Measurements from ENCODE around the gene CYTL1. TPM values are rescaled to one million over a fixed set of nuclear protein-coding genes. Genes with fewer than 3 reads are reported as not detected.

Gene CYTL1
- total and polyA plus RNA-seq, 2 of the 13 experiments (the other 11 are each of a cell fraction or from before 2014, with no cell fraction given), result not detected

DNA sequence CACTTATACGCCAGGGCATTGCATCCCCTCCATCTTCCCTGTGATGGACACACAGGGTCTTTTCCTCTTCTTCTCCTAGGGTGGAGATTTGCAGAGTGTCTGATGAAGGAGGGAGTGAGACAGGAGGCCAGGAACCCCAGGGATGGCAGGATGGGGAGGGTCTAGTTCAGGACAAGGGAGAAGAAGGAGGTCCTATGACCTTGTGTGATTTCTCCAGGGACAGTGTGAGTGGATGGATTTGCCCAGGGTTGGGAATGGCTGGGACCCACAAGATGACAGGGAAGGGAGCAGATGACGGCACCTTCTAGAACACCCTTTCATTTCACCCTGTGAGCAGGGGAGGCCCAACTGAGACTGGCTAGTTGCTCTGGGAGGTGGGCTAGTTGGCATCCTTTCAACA, 34.2 kb downstream of the CYTL1 start (continued):
- TF ChIP-seq, protein P1, sequence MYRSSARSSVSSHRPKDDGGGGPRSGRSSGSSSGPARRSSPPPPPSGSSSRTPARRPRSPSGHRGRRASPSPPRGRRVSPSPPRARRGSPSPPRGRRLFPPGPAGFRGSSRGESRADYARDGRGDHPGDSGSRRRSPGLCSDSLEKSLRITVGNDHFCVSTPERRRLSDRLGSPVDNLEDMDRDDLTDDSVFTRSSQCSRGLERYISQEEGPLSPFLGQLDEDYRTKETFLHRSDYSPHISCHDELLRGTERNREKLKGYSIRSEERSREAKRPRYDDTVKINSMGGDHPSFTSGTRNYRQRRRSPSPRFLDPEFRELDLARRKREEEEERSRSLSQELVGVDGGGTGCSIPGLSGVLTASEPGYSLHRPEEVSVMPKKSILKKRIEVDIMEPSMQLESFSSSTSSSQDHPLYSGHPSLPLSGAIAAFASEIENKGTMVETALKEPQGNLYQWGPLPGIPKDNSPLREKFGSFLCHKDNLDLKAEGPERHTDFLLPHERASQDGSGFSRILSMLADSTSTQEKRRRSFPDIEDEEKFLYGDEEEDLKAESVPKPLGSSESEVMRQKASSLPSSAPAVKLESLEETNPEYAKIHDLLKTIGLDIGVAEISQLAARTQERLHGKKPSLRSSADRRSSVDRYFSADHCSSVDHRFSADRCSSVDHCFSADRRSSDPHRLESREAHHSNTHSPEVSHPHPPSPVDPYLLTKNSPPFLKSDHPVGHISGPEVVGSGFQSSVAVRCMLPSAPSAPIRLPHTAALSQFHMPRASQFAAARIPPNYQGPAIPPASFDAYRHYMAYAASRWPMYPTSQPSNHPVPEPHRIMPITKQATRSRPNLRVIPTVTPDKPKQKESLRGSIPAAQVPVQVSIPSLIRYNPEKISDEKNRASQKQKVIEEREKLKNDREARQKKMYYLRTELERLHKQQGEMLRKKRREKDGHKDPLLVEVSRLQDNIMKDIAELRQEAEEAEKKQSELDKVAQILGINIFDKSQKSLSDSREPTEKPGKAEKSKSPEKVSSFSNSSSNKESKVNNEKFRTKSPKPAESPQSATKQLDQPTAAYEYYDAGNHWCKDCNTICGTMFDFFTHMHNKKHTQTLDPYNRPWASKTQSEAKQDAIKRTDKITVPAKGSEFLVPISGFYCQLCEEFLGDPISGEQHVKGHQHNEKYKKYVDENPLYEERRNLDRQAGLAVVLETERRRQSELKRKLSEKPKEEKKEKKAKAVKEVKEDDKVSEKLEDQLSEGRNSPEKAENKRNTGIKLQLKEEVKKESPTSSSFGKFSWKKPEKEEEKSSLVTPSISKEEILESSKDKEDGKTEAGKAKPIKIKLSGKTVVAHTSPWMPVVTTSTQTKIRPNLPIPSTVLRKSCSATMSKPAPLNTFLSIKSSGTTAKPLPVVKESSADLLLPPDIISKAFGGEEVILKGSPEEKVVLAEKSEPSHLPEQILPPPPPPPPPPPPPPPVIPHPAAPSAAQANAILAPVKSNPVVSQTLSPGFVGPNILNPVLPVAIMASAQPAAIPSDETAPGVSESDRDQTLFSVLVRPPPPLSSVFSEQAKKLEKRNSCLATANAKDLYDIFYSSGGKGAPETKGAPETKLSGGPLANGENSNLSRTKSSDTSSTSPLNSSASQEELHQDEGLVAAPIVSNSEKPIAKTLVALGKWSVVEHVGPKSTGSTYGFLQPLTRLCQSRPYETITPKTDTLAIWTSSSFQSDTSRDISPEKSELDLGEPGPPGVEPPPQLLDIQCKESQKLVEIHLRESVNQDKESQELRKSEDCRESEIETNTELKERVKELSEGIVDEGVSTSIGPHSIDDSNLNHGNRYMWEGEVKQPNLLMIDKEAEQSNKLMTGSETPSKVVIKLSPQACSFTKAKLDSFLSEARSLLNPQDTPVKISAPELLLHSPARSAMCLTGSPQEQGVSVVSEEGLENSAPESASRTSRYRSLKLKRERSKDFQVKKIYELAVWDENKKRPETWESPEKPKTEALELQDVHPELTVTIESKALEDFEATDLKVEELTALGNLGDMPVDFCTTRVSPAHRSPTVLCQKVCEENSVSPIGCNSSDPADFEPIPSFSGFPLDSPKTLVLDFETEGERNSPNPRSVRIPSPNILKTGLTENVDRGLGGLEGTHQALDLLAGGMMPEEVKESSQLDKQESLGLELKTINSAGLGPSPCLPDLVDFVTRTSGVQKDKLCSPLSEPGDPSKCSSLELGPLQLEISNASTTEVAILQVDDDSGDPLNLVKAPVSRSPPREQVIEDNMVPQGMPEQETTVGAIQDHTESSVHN (CRISPR knock-in tag; IDR thresholded peaks at IDR 0.05), result no peak

DNA sequence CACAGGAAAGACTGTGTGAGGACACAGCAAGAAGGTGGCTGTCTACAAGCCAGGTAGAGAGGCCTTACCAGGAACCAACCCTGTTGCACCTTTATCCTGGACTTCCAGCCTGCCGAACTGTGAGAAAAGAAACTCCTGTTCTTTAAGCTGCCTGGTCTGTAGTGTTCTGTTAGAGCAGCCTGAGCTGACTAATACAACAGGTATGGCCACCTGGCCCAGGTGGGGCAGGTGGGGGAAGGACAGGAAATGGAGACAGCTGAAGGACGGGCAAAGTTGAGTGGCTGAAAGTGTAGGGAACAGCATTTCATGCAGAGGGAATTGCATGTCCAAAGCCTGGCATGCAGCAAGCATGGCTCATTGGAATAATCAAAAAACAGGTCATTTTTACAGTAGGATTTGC, 35.1 kb downstream of the CYTL1 start:
- ChIA-PET POLR2A (no interaction called here), CTCF (ENCODE audit: low intra/inter-chr PET ratio, low total read pairs) (no interaction called here)
- Histone ChIP-seq H3K4me1 (ENCODE audit: insufficient read depth, low read length) (no peaks in the 10 kb centered on the region), H3K9ac (ENCODE audit: insufficient read depth, low read depth, low read length) (no peak overlapping the region), H4K20me1 (ENCODE audit: insufficient read depth, low read length) (no peaks in the 10 kb centered on the region), H3K36me3 (replicated peaks in 1 of 2; ENCODE audit: control insufficient read depth in 1 of 2, insufficient read depth in 2 of 2, low read length in 2 of 2) (no peaks in the 10 kb centered on the region), H3K27ac (ENCODE audit: extremely low read length, insufficient read depth, low read length) (no peak overlapping the region), H3K9me3 (ENCODE audit: low read length) (no peaks in the 10 kb centered on the region), H3K4me2 (ENCODE audit: low read depth, low read length) (no peak overlapping the region), H2AFZ (ENCODE audit: low read length) (no peak overlapping the region), H3K4me3 (replicated peaks in 1 of 3; ENCODE audit: insufficient read depth in 1 of 3, low read depth in 2 of 3, low read length in 3 of 3) (no peak overlapping the region), H3K79me2 (ENCODE audit: insufficient read depth, low read length) (no peaks in the 10 kb centered on the region), H3K27me3 (ENCODE audit: control insufficient read depth in 1 of 2, insufficient read depth in 2 of 2, low read length in 2 of 2) (peaks cover 4 to 8% of the 10 kb centered on the region in 2 experiments; a peak in 3 of 5 replicates)
- ATAC-seq, result no peak
- FAIRE-seq, result no peak
- in situ Hi-C loops (cut with HindIII; ENCODE audit: extremely low pct_ligation_motif_present, low pct_unique_long_range_greater_than_20kb), result loop anchor here (25.0 kb wide), 1 partner anchor 828 kb away; no protein-coding TSS in a partner anchor
- DNase-seq (ENCODE audit: low spot score), result no peak
- 9% methylated on average over 2 of the region's 2 CpGs for WGBS (ENCODE audit: low lambda C conversion rate)
- no TSS peak for BruUV-seq (replicated peaks)
- intact Hi-C loops (cut with micrococcal nuclease; ENCODE audit: unreplicated experiment), result no loop called here
- TF ChIP-seq FOXJ3 (CRISPR knock-in tag; IDR thresholded peaks at IDR 0.05; ENCODE audit: borderline replicate concordance) (no peak), DNMT1 (CRISPR knock-in tag; IDR thresholded peaks at IDR 0.05) (no peak), HES4 (CRISPR knock-in tag; IDR thresholded peaks at IDR 0.05; ENCODE audit: borderline replicate concordance) (no peak), SALL1 (CRISPR knock-in tag; IDR thresholded peaks at IDR 0.05) (no peak)
- TF ChIP-seq, protein P2, sequence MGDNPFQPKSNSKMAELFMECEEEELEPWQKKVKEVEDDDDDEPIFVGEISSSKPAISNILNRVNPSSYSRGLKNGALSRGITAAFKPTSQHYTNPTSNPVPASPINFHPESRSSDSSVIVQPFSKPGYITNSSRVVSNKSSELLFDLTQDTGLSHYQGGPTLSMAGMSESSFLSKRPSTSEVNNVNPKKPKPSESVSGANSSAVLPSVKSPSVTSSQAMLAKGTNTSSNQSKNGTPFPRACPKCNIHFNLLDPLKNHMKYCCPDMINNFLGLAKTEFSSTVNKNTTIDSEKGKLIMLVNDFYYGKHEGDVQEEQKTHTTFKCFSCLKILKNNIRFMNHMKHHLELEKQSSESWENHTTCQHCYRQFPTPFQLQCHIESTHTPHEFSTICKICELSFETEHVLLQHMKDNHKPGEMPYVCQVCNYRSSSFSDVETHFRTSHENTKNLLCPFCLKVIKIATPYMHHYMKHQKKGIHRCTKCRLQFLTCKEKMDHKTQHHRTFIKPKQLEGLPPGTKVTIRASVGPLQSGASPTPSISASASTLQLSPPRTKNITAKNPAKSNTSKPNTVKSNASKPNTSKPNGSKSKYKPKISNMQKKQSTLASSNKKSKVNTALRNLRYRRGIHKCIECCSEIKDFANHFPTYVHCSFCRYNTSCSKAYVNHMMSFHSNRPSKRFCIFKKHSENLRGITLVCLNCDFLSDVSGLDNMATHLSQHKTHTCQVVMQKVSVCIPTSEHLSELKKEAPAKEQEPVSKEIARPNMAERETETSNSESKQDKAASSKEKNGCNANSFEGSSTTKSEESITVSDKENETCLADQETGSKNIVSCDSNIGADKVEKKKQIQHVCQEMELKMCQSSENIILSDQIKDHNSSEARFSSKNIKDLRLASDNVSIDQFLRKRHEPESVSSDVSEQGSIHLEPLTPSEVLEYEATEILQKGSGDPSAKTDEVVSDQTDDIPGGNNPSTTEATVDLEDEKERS (CRISPR knock-in tag; IDR thresholded peaks at IDR 0.05), result no peak
- TF ChIP-seq, protein P3, sequence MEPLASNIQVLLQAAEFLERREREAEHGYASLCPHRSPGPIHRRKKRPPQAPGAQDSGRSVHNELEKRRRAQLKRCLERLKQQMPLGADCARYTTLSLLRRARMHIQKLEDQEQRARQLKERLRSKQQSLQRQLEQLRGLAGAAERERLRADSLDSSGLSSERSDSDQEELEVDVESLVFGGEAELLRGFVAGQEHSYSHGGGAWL (CRISPR knock-in tag; IDR thresholded peaks at IDR 0.05), result no peak
- TF ChIP-seq, protein P4, sequence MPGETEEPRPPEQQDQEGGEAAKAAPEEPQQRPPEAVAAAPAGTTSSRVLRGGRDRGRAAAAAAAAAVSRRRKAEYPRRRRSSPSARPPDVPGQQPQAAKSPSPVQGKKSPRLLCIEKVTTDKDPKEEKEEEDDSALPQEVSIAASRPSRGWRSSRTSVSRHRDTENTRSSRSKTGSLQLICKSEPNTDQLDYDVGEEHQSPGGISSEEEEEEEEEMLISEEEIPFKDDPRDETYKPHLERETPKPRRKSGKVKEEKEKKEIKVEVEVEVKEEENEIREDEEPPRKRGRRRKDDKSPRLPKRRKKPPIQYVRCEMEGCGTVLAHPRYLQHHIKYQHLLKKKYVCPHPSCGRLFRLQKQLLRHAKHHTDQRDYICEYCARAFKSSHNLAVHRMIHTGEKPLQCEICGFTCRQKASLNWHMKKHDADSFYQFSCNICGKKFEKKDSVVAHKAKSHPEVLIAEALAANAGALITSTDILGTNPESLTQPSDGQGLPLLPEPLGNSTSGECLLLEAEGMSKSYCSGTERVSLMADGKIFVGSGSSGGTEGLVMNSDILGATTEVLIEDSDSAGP (CRISPR knock-in tag; IDR thresholded peaks at IDR 0.05; ENCODE audit: borderline replicate concordance), result no peak
